Transverse colon (tissue), 4 donors: ENCODE data around the gene PLVAP. TPM values are rescaled to one million over a fixed set of nuclear protein-coding genes. Genes with fewer than 3 reads are reported as not detected.

Experiments used
- DNase-seq: peaks from one replicate; pipeline ENCODE4 v3.0.0-alpha.2; 2019
- H3K27ac ChIP-seq, 4 donors: fragments of 200-600 bp; sonication (generic); 2 replicates each; pipeline ENCODE4 v1.5.1; 2016 to 2018; ENCODE audit warnings: inconsistent platforms in 4 of 4
- H3K27me3 ChIP-seq: fragments of 200-600 bp; sonication (generic); 2 replicates; pipeline ENCODE4 v1.5.1; 2017; ENCODE audit warnings: inconsistent platforms
- H3K36me3 ChIP-seq, 4 donors: fragments of 200-600 bp; sonication (generic); 2 replicates each; pipeline ENCODE4 v1.5.1; 2017 to 2019; ENCODE audit warnings: inconsistent platforms in 4 of 4
- H3K4me1 ChIP-seq, 4 donors: fragments of 200-600 bp; sonication (generic); 2 replicates each; pipeline ENCODE4 v1.5.1; 2017 to 2020; ENCODE audit warnings: inconsistent platforms in 4 of 4
- H3K4me3 ChIP-seq, 4 donors: fragments of 200-600 bp; sonication (generic); 1 replicate in 1 of 4; 2 replicates in 3 of 4; pipeline versions ENCODE4 v1.5.1 to v1.6.1; 2017 to 2019; ENCODE audit warnings: inconsistent platforms in 4 of 4
- H3K9me3 ChIP-seq, 2 donors: fragments of 200-600 bp; sonication (generic); 2 replicates each; pipeline ENCODE4 v1.5.1; 2017 to 2019; ENCODE audit warnings: inconsistent platforms in 2 of 2
- EP300 ChIP-seq: sonication (generic); formaldehyde crosslinking; IDR thresholded peaks from one replicate; pipeline ENCODE4 v1.6.1; 2017; ENCODE audit warnings: antibody characterized with exemption, low read depth
- POLR2A ChIP-seq: fragments of 450-650 bp; IDR thresholded peaks from one replicate; pipeline ENCODE4 v1.6.1; 2016; ENCODE audit warnings: antibody characterized with exemption, mild to moderate bottlenecking, moderate library complexity
- POLR2AphosphoS5 ChIP-seq, 3 donors: sonication (generic); formaldehyde crosslinking; IDR thresholded peaks; one replicate each; pipeline ENCODE4 v1.6.1; 2016; ENCODE audit warnings: antibody characterized with exemption in 3 of 3
- WGBS, 2 donors: methylation state at CpG; one replicate each; pipeline ENCODE4 v1.1.5; 2018; ENCODE audit warnings: low coverage in 1 of 2; 5-methylcytosine and 5-hydroxymethylcytosine counted together
- in situ Hi-C, 4 donors: fragments of 200-750 bp; cut with MboI; loops; one replicate each; pipeline versions ENCODE4 v1.15.0 to v1.15.1; 2017; ENCODE audit warnings: low sequenced_read_pairs in 3 of 4, low pct_ligation_motif_present in 1 of 4, low pct_unique_long_range_greater_than_20kb in 1 of 4
- intact Hi-C: fragments of 100-400 bp; cut with DNase I; formaldehyde crosslinking; loops from one replicate; pipeline ENCODE4 v1.15.1; 2023; ENCODE audit warnings: low total_unique reads
- total RNA-seq, 4 donors: library from RNA; depleted of rRNA; stranded (reverse); fragments of >200 nt; gene quantifications; one replicate each; pipeline ENCODE4 v1.1.0, GENCODE V29; 2016
- TF ChIP-seq, protein P1 (sequence below), 5 experiments: fragments of 200-600 bp in 3 of 5; fragments of 450-650 bp in 2 of 5; sonication (generic) in 3 of 5; IDR thresholded peaks; 1 replicate in 2 of 5; 2 replicates in 3 of 5; pipeline ENCODE4 v1.5.1; 2016 to 2017; ENCODE audit warnings: antibody characterized with exemption in 5 of 5, inconsistent platforms in 3 of 5, mild to moderate bottlenecking in 2 of 5, moderate library complexity in 1 of 5

PLVAP gene
- total RNA-seq, 4 donors from 2014 or later, result 3.0 to 37.0 (median 19.2) TPM

DNA sequence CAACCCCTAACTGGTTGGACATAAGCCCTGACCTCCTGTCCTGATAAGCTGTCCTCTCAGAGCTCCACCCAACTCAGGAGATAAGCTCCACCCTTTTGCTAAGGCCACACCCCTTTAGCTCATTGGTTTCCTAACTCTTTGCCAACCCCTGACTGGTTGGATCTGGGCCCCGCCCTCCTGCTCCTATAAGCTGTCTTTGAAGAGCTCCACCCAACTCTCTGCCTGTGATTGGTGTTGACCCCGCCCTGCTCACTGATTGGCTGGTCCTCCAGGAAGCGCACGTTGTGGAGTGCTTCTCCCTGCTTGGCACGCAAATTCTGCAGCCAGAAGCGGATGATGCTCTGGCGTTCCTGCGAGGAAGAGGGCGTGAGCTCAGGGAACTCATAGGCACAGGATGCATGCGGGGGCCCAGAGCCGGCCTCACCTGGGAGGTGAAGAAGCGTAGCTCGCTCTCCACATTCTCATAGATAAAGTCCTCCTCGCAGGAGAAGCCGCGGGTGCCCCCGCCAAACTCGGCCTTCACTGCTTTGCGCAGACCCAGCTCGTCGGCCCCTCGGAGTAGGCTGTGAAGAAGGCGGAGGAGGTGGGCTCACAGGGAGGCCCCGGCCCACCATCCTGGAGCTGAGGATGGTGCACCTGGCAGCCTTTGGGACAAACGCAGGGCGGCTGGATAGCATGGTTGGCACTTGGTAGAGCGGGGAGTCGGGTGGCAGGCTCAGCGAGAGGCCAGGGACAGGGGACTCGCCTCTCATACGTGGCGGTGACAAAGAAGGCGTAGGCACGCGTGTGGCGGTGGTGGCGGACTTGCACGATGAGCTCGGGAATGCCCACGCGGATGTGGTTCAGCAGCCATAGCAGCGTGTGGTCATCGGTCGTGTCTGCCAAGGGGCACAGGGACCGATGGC is 44.2 kb downstream of the PLVAP start:
- TF ChIP-seq POLR2AphosphoS5 (IDR thresholded peaks at IDR 0.05) (no peak), EP300 (no peak), POLR2A (no peak)
- TF ChIP-seq, protein P1, sequence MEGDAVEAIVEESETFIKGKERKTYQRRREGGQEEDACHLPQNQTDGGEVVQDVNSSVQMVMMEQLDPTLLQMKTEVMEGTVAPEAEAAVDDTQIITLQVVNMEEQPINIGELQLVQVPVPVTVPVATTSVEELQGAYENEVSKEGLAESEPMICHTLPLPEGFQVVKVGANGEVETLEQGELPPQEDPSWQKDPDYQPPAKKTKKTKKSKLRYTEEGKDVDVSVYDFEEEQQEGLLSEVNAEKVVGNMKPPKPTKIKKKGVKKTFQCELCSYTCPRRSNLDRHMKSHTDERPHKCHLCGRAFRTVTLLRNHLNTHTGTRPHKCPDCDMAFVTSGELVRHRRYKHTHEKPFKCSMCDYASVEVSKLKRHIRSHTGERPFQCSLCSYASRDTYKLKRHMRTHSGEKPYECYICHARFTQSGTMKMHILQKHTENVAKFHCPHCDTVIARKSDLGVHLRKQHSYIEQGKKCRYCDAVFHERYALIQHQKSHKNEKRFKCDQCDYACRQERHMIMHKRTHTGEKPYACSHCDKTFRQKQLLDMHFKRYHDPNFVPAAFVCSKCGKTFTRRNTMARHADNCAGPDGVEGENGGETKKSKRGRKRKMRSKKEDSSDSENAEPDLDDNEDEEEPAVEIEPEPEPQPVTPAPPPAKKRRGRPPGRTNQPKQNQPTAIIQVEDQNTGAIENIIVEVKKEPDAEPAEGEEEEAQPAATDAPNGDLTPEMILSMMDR (IDR thresholded peaks at IDR 0.05), result no peak
- H3K36me3 ChIP-seq, result no peaks in the 10 kb centered on the region
- no peak overlapping the region for H3K27ac ChIP-seq
- no peaks in the 10 kb centered on the region for H3K9me3 ChIP-seq
- H3K4me1 ChIP-seq, result peaks cover 21 to 47% (median 37%) of the 10 kb centered on the region in 4 donors
- H3K4me3 ChIP-seq, result no peak overlapping the region
- 95% methylated on average over 45 of the region's 45 CpGs; no CpG with 5 or more reads in 1 of the 2 donors for WGBS, 2 donors
- H3K27me3 ChIP-seq, result peaks cover 21% of the 10 kb centered on the region
- intact Hi-C loops, result no loop called here
- in situ Hi-C loops, result no loop called here
- no peak for DNase-seq

DNA sequence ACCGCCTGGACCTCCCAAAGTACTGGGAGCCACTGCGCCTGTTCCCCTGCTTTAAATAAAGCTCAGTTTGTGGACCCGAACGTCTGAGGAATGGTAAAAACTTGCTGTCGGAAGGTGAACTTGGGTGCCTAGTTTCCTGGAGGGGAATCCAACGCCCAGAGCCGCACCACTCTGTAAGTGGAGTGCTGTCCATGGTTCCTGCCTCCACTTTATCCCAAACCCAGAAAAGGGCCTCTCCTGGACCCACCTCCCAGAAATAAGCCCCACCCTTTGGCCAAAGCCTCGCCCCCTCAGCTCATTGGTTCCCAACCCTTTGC is 44.8 kb downstream of the PLVAP start:
- TF ChIP-seq POLR2A (no peak), EP300 (no peak), POLR2AphosphoS5 (IDR thresholded peaks at IDR 0.05) (no peak)
- TF ChIP-seq, protein P1 (IDR thresholded peaks at IDR 0.05), result no peak
- Histone ChIP-seq H3K4me3 (no peak overlapping the region), H3K27me3 (peaks cover 21% of the 10 kb centered on the region), H3K9me3 (no peaks in the 10 kb centered on the region), H3K4me1 (peaks cover 22 to 46% (median 37%) of the 10 kb centered on the region in 4 donors), H3K36me3 (no peaks in the 10 kb centered on the region), H3K27ac (no peak overlapping the region)
- intact Hi-C loops (no loop called here), in situ Hi-C loops (no loop called here)
- DNase-seq, result no peak
- WGBS, 2 donors, result 91 to 92% methylated on average over 2 to 8 of the region's 8 CpGs

DNA sequence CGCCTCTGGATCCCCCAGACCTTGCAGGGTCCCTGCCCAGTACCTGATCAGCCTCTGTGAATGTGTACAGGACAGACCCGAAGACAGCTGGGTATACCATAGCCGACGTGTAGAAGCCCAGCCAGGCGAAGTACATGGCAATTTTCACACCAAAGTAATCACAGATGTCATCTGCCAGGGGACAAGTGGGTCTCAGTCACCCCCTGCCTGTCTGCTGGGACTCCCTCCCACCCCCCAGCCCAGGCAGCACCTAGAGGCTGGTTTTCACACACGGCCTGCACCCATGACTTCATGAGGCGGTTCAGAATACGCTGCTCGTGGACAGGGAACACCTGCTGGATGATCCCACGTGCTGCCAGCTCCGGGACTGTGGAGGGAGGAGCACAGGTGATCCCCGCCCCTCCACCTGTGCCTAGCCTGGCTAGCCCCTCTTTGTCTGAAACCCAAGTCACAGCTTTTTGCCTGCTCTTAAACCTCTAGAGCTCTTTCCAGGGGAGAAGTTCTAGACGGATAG is 46.0 kb downstream of the PLVAP start:
- no peak for TF ChIP-seq POLR2A
- TF ChIP-seq EP300, result no peak
- TF ChIP-seq POLR2AphosphoS5 (IDR thresholded peaks at IDR 0.05), result no peak
- 65 to 80% methylated on average over 1 to 13 of the region's 13 CpGs for WGBS, 2 donors
- no peak for DNase-seq
- in situ Hi-C loops, result no loop called here
- no peaks in the 10 kb centered on the region for H3K36me3 ChIP-seq
- peaks cover 21% of the 10 kb centered on the region for H3K27me3 ChIP-seq
- H3K9me3 ChIP-seq, result no peaks in the 10 kb centered on the region
- H3K27ac ChIP-seq, result no peak overlapping the region
- intact Hi-C loops, result no loop called here
- H3K4me1 ChIP-seq, result peaks cover 24 to 46% (median 41%) of the 10 kb centered on the region in 4 donors
- H3K4me3 ChIP-seq, result no peak overlapping the region

DNA sequence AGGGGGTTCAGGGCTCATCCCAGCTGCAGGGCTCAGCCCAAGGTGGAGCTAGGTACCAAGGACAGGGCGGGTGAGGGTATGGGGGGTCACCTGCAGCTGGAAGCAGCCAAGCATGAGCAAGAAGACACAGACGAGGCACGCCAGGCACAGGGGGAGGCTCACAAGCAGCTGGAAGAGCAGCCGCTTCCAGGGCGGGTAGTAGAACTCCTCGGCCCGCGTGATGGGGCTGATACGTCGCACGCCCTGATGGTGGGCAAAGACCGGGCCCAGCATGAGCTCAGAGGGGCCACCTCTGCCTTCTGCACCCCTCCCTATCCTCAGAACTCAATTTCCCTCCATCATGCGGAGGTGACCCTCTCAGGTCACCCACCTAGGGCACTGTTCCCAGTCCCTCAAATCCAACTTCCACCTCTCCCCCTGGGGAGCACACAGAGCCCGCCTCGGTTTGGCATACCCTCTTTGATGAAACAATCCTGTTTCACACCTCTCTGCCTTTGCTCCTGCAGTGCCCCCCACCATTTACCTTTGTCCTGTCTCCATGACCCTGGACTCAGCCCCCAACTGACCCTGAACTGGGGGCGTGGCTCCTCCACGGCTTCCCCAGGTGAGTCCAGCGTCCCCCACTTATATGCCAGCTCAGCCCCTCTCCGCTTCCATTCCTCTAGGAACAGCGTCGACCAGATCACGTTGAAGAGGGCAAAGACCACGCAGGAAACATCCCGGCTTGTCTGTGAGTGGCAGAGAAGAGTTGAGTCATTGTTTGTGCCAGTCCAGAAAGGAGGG is 46.7 kb downstream of the PLVAP start:
- TF ChIP-seq EP300, result no peak
- TF ChIP-seq, protein P1 (IDR thresholded peaks at IDR 0.05), result no peak
- TF ChIP-seq POLR2A, result no peak
- no peaks in the 10 kb centered on the region for H3K9me3 ChIP-seq
- peaks cover 24 to 44% (median 36%) of the 10 kb centered on the region in 4 donors for H3K4me1 ChIP-seq
- no peak for DNase-seq
- in situ Hi-C loops, result no loop called here
- no peaks in the 10 kb centered on the region for H3K36me3 ChIP-seq
- intact Hi-C loops, result no loop called here
- H3K27ac ChIP-seq, result no peak overlapping the region
- 81 to 90% methylated on average over 4 to 24 of the region's 24 CpGs for WGBS, 2 donors
- H3K27me3 ChIP-seq, result peaks cover 21% of the 10 kb centered on the region
- no peak overlapping the region for H3K4me3 ChIP-seq
